RWPE2 (cell line): ENCODE measurements around the gene LCA5.
A peak's percentile ranks its signal among the peaks of the same experiment; 100 is the strongest.
"Not testable (repeated sequence)": the region's sequence is repeated elsewhere in the genome, so short reads cannot be mapped to it uniquely, and the experiment has no call there.

Experiments used
- ATAC-seq: fragments of 200-7000 bp; cut with Tn5 transposase; 3 replicates; pipeline ENCODE4 v1.9.1; 2021; ENCODE audit warnings: low read depth
- DNase-seq: peaks from one replicate; pipeline ENCODE4 v3.0.0-alpha.2; 2020; ENCODE audit warnings: low spot score
- H3K27ac ChIP-seq: fragments of 450-650 bp; 2 replicates; pipeline ENCODE4 v1.5.1; 2017; ENCODE audit warnings: mild to moderate bottlenecking; ENCODE audit not compliant: poor library complexity, severe bottlenecking
- H3K27me3 ChIP-seq: fragments of 250-450 bp; sonication (Bioruptor Pico); 2 replicates; pipeline ENCODE4 v1.5.1; 2021; ENCODE audit warnings: mild to moderate bottlenecking, moderate library complexity; ENCODE audit not compliant: insufficient read depth, poor library complexity, severe bottlenecking
- H3K36me3 ChIP-seq: fragments of 250-450 bp; sonication (Bioruptor Pico); 2 replicates; pipeline ENCODE4 v1.5.1; 2020; ENCODE audit warnings: low read depth, mild to moderate bottlenecking, moderate library complexity
- H3K4me1 ChIP-seq: fragments of 250-450 bp; sonication (Bioruptor Pico); 2 replicates; pipeline ENCODE4 v1.5.1; 2021; ENCODE audit warnings: mild to moderate bottlenecking, moderate library complexity; ENCODE audit not compliant: insufficient read depth, poor library complexity, severe bottlenecking
- H3K4me3 ChIP-seq: fragments of 250-450 bp; sonication (Bioruptor Pico); 2 replicates; pipeline ENCODE4 v1.5.1; 2021; ENCODE audit warnings: mild to moderate bottlenecking, moderate library complexity; ENCODE audit not compliant: severe bottlenecking
- H3K9me3 ChIP-seq: fragments of 250-450 bp; sonication (Bioruptor Pico); 2 replicates; pipeline ENCODE4 v1.5.1; 2021; ENCODE audit warnings: mild to moderate bottlenecking, moderate library complexity; ENCODE audit not compliant: severe bottlenecking
- CTCF ChIP-seq: fragments of 450-650 bp; IDR thresholded peaks from one replicate; pipeline ENCODE4 v1.5.1; 2017; ENCODE audit warnings: mild to moderate bottlenecking, moderate library complexity; ENCODE audit not compliant: poor library complexity, severe bottlenecking

Gene LCA5

GRCh38 chr6:79536954-79537747, at the start of gene LCA5:
TSS of gene LCA5 (minus strand) at chr6:79537430. CDS start at chr6:79518894, 18,536 bp downstream.
- peak; percentile 98 for ATAC-seq
- no peaks in the 10 kb centered on the region for H3K9me3 ChIP-seq
- TF ChIP-seq CTCF: no peak
- no peaks in the 10 kb centered on the region for H3K36me3 ChIP-seq
- H3K4me3 ChIP-seq: peak within 1 kb of the TSS; percentile 55
- H3K27ac ChIP-seq: peak within 1 kb of the TSS; percentile 44
- H3K4me1 ChIP-seq: peaks cover 7% of the 10 kb centered on the region
- H3K27me3 ChIP-seq: no peaks in the 10 kb centered on the region
- DNase-seq: peak; percentile 93

GRCh38 chr6:79586548-79586947, 49.3 kb upstream of the LCA5 start:
- Histone ChIP-seq H3K36me3 (no peaks in the 10 kb centered on the region), H3K4me1 (no peaks in the 10 kb centered on the region), H3K4me3 (no peak overlapping the region), H3K9me3 (no peaks in the 10 kb centered on the region), H3K27ac (no peak overlapping the region), H3K27me3 (no peaks in the 10 kb centered on the region)
- DNase-seq (no peak), ATAC-seq (peak; percentile 85)
- peak; percentile 45 for TF ChIP-seq CTCF

GRCh38 chr6:79584332-79584731, 47.1 kb upstream of the LCA5 start:
- no peaks in the 10 kb centered on the region for H3K36me3 ChIP-seq
- no peak overlapping the region for H3K27ac ChIP-seq
- no peaks in the 10 kb centered on the region for H3K4me1 ChIP-seq
- H3K9me3 ChIP-seq: no peaks in the 10 kb centered on the region
- no peak for TF ChIP-seq CTCF
- no peak for ATAC-seq
- H3K27me3 ChIP-seq: no peaks in the 10 kb centered on the region
- H3K4me3 ChIP-seq: no peak overlapping the region
- no peak for DNase-seq

GRCh38 chr6:79577926-79578325, 40.7 kb upstream of the LCA5 start:
- not testable (repeated sequence) for H3K4me3 ChIP-seq, H3K9me3 ChIP-seq, DNase-seq, H3K27ac ChIP-seq, H3K27me3 ChIP-seq, H3K36me3 ChIP-seq, ATAC-seq
- peaks cover 12% of the 10 kb centered on the region for H3K4me1 ChIP-seq

GRCh38 chr6:79574630-79575225, 37.5 kb upstream of the LCA5 start:
- Histone ChIP-seq H3K4me1 (peaks cover 29% of the 10 kb centered on the region), H3K36me3 (no peaks in the 10 kb centered on the region), H3K27ac (no peak overlapping the region), H3K4me3 (no peak overlapping the region), H3K9me3 (no peaks in the 10 kb centered on the region), H3K27me3 (no peaks in the 10 kb centered on the region)
- TF ChIP-seq CTCF: no peak
- ATAC-seq (peak; percentile 81), DNase-seq (no peak)
